Fibroblast of skin of scalp (primary cell): ENCODE data around the gene HOXA3.

Experiments used
- DNase-seq: peaks from one replicate; pipeline ENCODE4 v3.0.0-alpha.2; 2013

The HOXA3 gene

DNA sequence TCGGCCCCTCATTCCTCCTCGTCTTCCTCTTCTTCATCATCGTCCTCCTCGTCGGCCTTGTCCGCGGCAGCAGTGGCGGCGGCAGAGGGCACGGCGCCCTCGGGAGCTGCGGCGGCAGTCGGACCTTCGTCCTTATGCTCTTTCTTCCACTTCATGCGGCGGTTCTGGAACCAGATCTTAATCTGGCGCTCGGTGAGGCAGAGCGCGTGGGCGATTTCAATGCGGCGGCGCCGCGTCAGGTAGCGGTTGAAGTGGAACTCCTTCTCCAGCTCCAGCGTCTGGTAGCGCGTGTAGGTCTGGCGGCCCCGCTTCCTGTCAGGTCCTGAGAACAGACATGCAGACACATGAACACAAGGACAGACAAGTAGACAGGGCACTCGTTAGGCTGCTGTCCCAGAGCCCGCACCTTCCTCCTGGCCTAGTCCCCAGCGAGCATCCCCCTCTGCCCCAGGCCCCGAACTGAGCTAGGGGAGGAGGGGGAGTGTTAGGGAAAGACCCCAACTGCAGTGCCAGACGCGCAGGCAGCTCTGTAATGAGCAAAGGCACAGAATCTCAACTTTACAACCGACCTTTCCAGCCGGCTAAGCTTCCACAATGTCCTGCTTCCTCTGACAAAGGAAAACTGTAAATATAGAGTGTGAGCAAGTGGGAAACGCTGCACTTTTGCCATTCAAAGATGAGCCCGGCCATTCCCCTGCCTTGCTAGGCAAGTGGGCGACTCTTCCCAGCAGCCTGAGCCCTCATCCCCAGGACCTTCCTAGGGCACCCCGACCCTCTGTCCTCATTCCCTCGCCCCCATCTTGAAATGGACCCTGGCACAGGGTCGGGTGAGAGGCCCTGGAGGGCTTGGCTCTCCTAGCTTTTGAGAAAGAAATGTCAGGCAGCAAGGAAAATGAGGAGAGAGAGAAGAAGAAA is 2.8 kb upstream of the HOXA3 start:
- no peak for DNase-seq

DNA sequence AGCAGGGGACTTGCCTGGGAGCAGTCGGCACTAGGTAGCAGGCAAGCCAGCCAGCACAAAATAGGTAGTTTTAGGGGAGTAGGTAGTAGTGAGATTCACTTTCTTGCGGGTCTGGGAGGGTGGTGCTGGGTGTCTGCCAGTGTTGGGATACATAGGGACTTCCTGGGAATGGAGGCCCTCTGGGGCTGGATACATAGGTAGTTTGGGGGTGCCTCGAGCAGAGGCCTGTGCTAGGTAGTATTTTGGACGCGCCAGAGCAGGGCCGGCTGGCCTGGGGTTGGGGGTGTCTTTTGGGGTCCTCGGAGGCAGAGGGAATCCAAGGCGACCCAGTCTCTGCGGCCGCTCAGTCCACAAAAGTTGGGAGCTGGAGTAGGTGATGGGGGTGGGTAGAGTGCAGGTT is 2.0 kb upstream of the HOXA3 start:
- DNase-seq, result no peak

DNA sequence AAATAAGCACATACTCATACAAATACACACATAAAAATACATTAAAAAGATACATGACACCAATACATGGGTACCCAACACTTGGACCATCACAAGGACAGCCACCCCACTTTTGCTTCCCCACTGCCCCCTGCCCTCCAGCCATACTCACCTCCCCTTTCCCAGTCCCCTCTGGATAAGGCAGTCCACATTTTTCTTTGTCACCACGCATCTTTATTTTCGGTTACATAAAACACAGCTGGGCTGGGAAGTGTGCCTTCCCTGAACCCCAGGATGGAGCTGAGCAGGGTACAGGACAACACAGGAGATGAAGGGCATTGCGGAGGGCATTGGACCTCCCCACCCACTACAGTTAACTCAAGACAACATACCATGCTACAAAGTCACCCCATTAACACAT is 1.1 kb upstream of the HOXA3 start:
- no peak for DNase-seq

DNA sequence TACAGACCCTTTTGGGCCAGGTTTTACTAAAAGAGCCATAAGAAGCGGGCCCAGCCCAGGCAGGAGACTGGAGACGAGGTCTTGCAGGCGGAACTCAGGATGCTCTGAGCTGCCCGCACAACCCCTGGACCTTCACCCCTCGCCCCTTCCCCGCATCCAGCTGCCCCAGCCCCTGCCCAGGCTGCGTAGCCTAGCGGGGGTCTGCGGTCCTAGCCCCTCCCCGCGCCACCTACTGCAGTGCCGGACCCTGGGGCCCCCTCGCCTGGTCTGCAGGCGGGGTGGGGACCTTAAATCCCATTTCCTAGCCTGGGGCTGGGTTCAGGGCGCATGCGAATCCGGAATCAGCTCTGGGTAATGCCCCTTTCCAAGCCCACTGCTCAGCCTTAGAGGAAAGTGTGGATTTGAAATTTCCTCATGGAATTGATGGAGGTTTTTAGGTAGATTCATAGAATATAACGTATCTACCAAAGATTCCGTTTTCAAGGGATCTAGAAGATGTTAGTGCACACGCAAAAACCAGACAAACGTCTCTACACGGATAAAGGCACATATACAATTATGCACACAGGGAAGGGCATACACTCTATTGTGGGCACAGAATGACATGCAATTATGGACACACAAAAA is 546 bp upstream of the HOXA3 start:
- no peak for DNase-seq

GRCh38 chr7:27151341-27151930 is 947 bp downstream of the HOXA3 start:
- DNase-seq, result no peak

GRCh38 chr7:27150568-27151340 is 1.6 kb downstream of the HOXA3 start:
- DNase-seq, result peak; percentile 50

DNA sequence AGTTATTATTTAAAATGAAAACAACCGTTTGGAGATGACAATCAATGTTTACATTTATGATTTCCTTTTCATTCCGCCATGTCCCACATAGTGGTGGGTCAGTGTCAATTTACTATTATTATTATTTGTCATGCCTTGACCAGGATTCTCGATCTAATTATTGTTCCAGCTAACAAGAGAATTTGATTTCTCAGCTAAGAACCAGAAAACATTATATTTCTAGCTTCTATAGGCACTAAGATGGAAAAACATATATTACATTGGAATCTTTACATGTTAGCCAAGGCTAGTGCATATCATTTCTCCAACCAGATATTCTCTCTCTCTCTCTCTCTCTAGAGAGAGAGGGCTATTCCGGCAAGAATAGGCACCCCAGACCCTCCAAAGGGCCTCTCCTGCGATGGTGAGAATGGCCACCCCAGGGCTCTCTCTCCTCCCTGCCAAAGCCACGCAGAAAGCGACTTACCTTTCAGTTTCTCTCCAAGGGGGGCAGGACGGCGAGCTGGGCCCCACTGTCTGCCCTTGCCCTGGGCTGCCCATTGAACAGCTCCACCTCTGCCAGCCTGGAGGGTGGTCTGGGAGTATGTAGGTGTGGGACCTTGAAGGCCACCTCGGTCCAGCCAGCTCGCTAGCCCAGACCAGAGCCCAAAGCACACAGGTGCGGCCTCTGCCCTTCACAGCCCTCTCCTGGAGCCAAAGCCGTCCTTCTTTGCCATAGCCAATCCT is 2.4 kb downstream of the HOXA3 start:
- no peak for DNase-seq

DNA sequence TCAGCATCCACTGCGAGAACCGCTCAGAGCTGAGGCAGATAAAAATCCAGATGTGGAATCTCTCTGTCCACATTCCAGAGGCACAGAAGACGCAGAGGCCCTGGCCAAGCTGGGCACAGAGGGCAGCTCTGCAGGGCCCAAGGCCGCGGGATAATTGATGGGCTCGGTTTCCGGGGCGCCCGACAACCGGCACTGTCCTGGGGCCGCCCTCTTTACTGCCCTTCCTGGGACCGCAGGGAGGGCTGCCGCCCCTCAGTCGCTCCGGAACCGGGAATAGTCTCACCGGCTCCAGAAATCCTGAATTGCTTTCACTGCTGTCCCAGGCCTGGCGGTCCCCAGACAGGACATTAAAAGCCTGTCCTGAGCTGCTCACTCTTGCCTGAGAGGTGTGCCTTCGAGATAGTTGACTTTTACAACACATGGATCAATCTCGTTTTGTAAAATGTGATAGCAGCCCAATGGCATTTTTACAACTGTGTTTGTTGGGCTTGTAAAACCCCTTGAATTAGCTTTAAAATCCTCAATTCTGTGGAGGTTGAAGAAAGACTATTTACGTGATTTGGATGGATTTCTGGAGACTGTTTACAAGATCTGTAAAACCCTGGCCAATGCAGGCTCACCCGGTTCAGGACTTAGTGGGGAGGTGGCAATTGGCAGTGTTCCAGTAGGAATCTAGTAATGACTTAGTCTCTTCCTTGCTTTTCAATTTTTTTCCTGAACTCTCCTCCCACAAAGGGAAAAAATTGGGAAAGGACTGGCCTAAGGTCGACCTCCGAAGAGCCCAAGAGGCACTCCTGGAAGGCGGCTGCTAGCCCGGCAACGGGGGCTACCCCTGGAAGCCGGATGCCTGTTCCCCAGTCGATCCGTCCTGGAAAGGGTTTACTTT is 3.4 kb downstream of the HOXA3 start:
- no peak for DNase-seq

DNA sequence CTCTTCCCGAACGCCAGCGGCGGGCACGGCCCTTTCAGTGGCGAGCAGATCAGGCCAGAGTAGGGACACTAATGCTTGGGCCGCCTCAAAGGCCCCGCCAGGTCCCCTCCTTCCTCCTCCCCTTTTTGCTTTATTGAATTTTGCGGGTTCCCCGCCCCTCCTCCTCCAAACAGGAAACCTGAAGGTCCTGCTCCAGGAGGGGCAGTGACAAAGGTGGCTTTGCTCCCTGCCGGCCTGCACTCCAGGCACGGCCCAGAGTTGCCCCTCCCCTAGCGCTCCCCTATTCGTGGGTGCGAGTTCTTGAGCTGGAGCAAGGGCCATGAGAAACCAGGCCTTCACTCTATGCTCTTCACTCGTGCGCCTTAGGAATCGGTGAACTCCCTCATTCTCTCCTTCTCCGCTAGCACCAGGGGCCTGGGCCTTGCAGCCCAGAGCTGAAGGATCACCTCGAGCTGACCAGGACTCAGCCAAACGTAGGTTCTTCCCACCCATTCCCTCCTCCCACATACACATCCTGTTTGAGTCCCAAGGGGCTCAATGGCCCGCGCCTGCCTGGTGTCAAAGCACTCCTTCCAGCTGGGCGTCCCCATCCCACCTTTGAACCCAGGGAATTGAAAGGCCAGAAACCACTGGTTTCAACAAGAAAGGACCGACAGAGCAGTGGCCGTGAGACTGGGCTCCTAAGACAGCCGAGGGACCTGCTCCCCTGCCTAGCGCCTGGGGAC is 4.2 kb downstream of the HOXA3 start:
- no peak for DNase-seq

GRCh38 chr7:27147199-27148030 is 5.0 kb downstream of the HOXA3 start, which contains the start of gene HOXA6:
Gene HOXA6, minus strand, starts transcription at chr7:27147774. Its CDS starts 25 bp downstream, at chr7:27147749.
- DNase-seq, result no peak

GRCh38 chr7:27146491-27147198 is 5.7 kb downstream of the HOXA3 start:
- no peak for DNase-seq

GRCh38 chr7:27145914-27146412 is 6.4 kb downstream of the HOXA3 start:
- no peak for DNase-seq

DNA sequence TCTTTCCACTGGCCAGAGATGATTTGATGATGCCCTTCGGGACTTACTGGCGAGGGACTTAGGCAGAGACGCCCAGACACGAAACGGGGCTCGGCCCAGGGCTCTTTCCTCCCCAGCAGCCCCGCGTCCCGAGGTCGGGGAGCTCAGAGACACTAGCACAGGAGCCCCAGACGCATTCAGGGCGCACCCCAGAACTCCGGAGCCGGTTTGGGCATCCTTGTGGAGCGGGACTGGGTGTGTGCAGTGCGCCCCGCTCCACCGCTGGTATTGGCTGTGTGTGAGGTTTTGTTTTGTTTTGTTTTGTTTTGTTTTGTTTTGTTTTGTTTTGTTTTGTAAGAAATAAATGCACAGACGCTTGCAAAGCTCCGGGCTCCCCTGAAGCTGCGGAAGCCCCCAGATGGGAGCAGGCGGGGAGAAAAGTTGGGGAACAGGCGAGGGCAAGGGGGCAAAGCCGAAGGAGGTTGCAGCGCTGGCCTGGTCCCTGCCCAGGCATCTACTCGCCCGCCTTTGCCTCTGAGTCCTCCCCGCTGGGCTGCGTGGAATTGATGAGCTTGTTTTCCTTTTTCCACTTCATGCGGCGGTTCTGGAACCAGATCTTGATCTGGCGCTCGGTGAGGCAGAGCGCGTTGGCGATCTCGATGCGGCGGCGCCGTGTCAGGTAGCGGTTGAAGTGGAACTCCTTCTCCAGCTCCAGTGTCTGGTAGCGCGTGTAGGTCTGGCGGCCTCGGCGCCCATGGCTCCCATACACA is 7.0 kb downstream of the HOXA3 start:
- DNase-seq, result no peak

DNA sequence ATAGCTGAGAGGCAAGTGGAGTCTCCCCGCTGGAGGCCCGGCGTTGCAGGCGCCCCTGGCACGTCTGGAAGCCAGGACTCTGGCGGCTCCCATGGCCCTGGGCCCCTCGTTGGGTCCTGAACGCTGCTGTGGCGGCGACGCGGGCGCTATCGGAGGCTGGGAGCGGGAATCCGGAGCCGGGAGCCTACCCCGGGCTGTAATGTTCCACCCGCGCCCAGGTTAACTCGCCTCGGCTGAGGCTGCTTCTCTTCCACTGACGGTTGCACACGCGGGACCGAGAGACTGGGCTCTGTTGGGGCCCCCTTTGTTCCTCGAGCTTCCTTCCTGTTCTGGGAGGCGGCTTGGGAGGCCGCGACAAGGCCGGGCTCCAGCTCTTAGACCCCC is 7.6 kb downstream of the HOXA3 start:
- no peak for DNase-seq

- no peak for DNase-seq
These were observed 8.2 kb downstream of the HOXA3 start for GRCh38 chr7:27143950-27144780.

DNA sequence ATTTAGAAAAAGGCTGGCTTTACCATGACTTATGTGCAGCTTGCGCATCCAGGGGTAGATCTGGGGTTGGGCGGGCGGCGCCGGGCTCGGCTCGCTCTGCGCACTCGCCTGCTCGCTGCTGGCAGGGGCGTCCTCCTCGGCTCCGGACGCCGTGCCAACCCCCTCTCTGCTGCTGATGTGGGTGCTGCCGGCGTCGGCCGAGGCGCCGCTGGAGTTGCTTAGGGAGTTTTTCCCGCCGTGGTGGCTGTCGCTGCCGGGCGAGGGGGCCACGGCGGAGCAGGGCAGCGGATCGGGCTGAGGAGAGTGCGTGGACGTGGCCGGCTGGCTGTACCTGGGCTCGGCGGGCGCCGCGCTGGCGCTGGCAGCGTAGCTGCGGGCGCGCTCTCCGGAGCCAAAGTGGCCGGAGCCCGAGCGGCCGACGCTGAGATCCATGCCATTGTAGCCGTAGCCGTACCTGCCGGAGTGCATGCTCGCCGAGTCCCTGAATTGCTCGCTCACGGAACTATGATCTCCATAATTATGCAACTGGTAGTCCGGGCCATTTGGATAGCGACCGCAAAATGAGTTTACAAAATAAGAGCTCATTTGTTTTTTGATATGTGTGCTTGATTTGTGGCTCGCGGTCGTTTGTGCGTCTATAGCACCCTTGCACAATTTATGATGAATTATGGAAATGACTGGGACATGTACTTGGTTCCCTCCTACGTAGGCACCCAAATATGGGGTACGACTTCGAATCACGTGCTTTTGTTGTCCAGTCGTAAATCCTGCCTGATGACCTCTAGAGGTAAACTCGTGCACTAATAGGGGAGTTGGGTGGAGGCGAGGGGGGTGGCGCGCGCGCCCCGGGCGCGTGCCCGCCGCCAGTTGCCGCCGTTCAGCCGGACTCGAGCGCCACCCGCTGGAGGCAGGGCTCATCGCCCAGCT is 9.1 kb downstream of the HOXA3 start, which contains the start of gene HOXA5:
HOXA5 (minus strand) TSS at position 659 of the 927 bp plus-strand sequence; CDS start at position 585, 74 bp downstream.
- DNase-seq, result no peak
